GM18511 (cell line): ENCODE data around the gene GRN.
"Not testable (repeated sequence)": the region's sequence is repeated elsewhere in the genome, so short reads cannot be mapped to it uniquely, and the experiment has no call there.

Experiments used
- ATAC-seq: cut with Tn5 transposase; IDR thresholded peaks from one replicate; pipeline ENCODE4 v1.9.1; 2021; ENCODE audit warnings: mild to moderate bottlenecking, moderate library complexity; ENCODE audit not compliant: unreplicated experiment

Gene GRN

GRCh38 chr17:44360826-44361225, 15.7 kb downstream of the GRN start:
- ATAC-seq: no peak

- ATAC-seq: no peak
Observed at GRCh38 chr17:44361292-44362260, 16.5 kb downstream of the GRN start.

GRCh38 chr17:44362459-44362948, 17.4 kb downstream of the GRN start:
- ATAC-seq: no peak

GRCh38 chr17:44362949-44363612, 18.0 kb downstream of the GRN start:
- ATAC-seq: no peak

DNA sequence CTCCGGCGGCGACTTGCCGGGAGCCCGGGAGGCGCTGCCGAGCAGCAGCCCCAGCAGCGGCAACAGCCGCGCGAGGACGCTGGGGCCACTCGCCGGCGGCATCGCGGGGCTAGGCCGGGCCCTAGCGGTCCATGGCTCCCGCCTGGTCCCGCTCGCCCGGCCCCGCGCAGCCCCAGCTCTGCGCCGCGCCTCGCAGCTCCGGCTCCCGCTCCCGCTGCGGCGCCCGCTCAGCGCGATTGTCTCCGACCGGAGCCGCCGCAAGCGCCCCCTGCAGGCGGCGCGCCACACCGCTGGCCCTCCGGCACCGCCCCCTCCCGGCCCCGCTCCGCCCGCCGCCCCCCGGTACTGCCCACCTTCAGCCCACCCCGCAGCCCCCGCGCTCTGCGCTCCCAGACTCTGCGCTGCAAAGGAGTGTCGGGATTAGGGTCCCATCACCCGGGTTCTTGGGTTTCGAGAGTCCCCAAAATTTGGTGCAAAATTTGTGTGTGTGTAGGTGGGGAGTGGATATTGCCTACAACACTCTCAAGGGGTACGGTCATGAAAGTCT, 18.6 kb downstream of the GRN start, which contains the start of gene FAM171A2:
FAM171A2 (minus strand) TSS at position 241 of the 547 bp plus-strand sequence; CDS start at position 102, 139 bp downstream.
- ATAC-seq: no peak

DNA sequence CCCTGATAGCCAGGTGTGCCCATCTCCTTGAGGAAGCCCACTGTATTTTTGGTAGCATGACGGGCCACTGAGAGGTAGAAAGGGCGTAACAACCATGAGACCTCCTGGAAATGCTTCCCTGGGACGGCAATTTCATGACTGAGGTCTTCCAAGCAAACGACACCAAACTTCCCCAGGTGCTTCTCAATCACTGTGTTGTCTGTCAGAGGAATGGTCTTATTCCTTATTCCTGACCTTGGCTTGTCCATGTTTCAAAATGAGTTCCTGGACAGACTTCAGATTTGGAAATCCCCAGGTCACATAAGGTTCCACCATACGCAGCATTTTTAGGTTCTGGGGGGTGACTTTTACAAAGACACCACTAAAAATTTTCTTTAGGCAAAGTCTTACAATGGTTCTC, 19.9 kb downstream of the GRN start:
- not testable (repeated sequence) for ATAC-seq

- no peak for ATAC-seq
Observed at GRCh38 chr17:44367231-44367979, 22.3 kb downstream of the GRN start.

- ATAC-seq: not testable (repeated sequence)
Observed at GRCh38 chr17:44368391-44369243, 23.5 kb downstream of the GRN start.

DNA sequence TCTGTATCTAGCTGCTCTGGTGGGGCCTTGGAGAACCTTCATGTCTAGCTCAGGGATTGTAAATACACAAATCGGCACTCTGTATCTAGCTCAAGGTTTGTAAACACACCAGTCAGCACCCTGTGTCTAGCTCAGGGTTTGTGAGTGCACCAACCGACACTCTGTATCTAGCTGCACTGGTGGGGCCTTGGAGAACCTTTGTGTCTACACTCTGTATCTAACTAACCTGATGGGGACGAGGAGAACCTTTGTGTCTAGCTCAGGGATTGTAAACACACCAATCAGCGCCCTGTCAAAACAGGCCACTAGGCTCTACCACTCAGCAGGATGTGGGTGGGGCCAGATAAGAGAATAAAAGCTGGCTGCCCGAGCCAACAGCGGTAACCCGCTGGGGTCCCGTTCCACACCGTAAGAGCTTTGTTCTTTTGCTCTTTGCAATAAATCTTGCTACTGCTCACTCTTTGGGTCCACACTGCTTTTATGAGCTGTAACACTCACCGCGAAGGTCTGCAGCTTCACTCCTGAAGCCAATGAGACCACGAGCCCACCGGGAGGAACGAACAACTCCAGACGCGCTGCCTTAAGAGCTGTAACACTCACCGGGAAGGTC, 24.4 kb downstream of the GRN start:
- ATAC-seq: not testable (repeated sequence)

DNA sequence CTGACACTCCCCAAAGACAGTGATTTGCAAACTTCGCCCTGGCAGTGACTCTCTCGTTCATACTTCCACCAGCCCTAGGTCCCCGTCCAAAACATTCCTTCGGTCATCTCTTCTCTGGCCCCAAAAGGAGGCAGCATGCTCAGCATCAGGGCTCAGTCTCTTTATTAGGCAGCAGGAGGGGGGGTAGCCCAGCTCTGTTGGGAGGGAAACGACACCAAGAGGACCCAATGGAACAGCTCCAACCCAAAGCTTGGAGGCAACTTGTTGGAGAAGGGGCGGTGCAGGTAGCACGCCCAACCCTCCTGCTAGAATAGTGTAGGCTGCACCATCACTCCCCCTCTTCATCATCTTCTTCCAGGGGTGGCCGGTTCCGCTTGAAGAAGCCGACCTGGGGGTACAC, 26.9 kb downstream of the GRN start:
- ATAC-seq: no peak

GRCh38 chr17:44374306-44375195, 29.4 kb downstream of the GRN start:
- no peak for ATAC-seq

GRCh38 chr17:44375196-44376017, 30.3 kb downstream of the GRN start:
- ATAC-seq: no peak

GRCh38 chr17:44376124-44376523, 31.0 kb downstream of the GRN start:
- no peak for ATAC-seq

DNA sequence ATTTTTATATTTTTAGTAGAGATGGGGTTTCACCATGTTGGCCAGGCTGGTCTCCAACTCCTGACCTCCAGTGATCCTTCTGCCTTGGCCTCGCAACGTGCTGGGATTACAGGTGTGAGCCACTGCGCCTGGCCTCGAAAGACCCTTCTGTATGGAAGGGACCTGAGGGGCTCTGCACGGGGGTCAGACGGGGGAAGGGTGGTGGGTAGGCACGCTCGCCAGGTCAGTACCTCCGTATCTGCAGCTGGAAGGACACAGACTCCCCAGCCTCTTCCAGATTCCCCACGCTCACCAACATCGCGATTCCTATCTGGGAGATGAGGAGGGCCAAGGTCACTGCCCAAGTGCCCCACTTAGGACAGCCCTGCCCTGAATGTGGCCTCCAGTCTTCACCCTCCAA, 31.7 kb downstream of the GRN start:
- ATAC-seq: no peak

DNA sequence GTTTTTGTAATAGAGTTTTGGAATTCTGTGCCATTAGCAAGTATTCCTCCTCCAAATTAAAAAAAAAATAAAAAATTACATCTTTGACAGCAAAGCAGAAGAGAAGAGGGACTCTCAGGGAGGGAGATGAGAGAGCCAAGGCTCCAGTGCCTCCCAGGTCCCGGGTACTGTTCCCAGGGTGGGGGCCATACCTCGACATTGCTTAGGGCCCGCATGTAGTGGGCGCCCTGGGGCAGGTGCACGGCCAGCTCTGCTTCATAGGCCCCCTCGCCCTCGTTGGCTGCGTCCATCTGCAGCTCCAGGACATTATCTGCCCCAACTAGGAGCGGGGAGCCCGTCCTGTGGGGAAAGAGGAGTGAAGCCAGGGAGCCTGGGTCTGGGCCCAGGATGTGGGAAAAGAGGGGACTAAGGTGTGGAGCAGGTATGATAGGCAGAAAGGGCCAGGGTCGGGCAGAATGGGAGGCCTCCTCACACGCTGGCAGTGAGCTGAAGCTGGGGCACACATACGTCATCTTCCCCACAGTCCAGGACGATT, 33.1 kb downstream of the GRN start:
- no peak for ATAC-seq

- no peak for ATAC-seq
Observed at GRCh38 chr17:44379887-44380286, 34.8 kb downstream of the GRN start.

DNA sequence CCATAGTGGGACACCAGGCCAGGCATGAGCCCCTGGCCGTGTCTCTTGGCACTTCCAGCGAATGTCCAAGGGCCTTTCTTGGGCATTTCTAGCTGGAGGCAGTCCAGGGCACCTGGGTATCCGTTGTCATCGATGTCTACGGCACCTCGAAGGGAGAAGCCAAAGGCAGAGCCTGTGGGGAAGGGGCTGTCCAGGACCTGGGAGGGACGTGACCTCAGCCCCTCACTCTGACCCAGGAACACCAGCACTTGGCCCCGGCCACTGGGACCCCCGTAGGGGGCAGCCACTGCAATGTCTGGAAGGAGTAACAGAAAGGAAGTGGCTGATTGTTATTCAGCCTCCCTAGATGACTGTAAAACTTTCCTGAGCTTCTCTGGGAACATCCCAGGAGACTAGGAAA, 35.7 kb downstream of the GRN start:
- ATAC-seq: no peak
